ENCODE data around the gene HLA-B.
"Not testable (repeated sequence)": the region's sequence is repeated elsewhere in the genome, so short reads cannot be mapped to it uniquely, and the experiment has no call there.

The HLA-B gene
- long read RNA-seq, transcript HLA-B-249 (8 exons, 1,547 nt): major isoform, 3,027 of 3,158 reads
- long read RNA-seq, partial matches to known transcripts: 65 of 3,158 reads
- long read RNA-seq, other reads (novel, unspliced or antisense): 65 of 3,158 reads

DNA sequence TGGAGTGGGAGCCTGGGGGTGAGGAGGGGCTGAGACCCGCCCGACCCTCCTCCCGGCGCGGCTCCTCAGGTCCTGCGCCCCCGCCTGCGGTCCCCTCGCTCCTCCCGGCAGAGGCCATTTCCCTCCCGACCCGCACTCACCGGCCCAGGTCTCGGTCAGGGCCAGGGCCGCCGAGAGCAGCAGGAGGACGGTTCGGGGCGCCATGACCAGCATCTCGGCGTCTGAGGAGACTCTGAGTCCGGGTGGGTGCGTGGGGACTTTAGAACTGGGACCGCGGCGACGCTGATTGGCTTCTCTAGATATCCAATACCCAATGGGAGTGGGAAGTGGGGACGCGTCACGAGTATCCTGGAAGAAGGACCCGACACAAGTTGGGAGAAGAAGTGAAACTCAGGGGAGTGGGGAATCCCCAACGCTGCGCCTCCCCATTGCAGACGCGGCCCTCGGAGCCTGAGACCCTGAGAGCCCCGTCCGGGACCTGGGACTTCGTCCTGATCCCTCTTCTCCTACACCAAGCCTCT lies at the start of gene HLA-B:
Gene HLA-B (minus strand): TSS at position 234 of the 521 bp plus-strand sequence. CDS start 21 bp downstream, at position 213.
- Histone ChIP-seq H3K27me3 (ENCODE audit: insufficient read depth, poor library complexity, severe bottlenecking) (no peaks in the 10 kb centered on the region), H3K27ac (replicated peaks) (no peak within 1 kb of the TSS), H3K4me3 (replicated peaks; ENCODE audit: insufficient read depth, low read length) (peak within 1 kb of the TSS; percentile 62)
- peak; percentile 78 to 89 for DNase-seq (ENCODE audit: low read depth in 1 of 2, low spot score in 1 of 2)
- no peak for TF ChIP-seq POLR2AphosphoS5 (IDR thresholded peaks at IDR 0.05; ENCODE audit: low read depth)

DNA sequence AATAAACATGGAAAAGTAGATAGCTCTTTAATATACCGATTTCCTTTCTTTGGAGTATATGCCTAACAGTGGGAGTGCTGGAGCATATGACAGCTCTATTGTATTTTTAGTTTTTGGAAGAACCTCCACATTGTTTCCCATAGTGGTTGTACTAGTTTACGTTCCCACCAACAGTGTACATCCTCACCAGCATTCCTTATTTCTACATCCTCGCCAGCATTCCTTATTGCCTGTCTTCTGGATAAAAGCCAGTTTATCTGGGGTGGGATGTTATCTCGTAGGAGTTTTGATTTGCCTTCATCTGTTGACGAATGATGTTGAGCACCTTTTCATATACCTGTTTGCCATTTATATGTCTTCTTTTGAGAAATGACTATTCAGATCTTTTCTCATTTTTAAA lies 49.0 kb upstream of the HLA-B start:
- TF ChIP-seq GABPA (IDR thresholded peaks at IDR 0.05; ENCODE audit: low read depth) (no peak), SPI1 (IDR thresholded peaks at IDR 0.05; ENCODE audit: borderline replicate concordance, low read depth) (no peak), POLR2AphosphoS5 (IDR thresholded peaks at IDR 0.05; ENCODE audit: low read depth) (no peak)
- TF ChIP-seq, protein P1, sequence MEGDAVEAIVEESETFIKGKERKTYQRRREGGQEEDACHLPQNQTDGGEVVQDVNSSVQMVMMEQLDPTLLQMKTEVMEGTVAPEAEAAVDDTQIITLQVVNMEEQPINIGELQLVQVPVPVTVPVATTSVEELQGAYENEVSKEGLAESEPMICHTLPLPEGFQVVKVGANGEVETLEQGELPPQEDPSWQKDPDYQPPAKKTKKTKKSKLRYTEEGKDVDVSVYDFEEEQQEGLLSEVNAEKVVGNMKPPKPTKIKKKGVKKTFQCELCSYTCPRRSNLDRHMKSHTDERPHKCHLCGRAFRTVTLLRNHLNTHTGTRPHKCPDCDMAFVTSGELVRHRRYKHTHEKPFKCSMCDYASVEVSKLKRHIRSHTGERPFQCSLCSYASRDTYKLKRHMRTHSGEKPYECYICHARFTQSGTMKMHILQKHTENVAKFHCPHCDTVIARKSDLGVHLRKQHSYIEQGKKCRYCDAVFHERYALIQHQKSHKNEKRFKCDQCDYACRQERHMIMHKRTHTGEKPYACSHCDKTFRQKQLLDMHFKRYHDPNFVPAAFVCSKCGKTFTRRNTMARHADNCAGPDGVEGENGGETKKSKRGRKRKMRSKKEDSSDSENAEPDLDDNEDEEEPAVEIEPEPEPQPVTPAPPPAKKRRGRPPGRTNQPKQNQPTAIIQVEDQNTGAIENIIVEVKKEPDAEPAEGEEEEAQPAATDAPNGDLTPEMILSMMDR (IDR thresholded peaks at IDR 0.05; ENCODE audit: insufficient read depth, low read length): no peak
- TF ChIP-seq, protein P2, sequence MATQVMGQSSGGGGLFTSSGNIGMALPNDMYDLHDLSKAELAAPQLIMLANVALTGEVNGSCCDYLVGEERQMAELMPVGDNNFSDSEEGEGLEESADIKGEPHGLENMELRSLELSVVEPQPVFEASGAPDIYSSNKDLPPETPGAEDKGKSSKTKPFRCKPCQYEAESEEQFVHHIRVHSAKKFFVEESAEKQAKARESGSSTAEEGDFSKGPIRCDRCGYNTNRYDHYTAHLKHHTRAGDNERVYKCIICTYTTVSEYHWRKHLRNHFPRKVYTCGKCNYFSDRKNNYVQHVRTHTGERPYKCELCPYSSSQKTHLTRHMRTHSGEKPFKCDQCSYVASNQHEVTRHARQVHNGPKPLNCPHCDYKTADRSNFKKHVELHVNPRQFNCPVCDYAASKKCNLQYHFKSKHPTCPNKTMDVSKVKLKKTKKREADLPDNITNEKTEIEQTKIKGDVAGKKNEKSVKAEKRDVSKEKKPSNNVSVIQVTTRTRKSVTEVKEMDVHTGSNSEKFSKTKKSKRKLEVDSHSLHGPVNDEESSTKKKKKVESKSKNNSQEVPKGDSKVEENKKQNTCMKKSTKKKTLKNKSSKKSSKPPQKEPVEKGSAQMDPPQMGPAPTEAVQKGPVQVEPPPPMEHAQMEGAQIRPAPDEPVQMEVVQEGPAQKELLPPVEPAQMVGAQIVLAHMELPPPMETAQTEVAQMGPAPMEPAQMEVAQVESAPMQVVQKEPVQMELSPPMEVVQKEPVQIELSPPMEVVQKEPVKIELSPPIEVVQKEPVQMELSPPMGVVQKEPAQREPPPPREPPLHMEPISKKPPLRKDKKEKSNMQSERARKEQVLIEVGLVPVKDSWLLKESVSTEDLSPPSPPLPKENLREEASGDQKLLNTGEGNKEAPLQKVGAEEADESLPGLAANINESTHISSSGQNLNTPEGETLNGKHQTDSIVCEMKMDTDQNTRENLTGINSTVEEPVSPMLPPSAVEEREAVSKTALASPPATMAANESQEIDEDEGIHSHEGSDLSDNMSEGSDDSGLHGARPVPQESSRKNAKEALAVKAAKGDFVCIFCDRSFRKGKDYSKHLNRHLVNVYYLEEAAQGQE (IDR thresholded peaks at IDR 0.05; ENCODE audit: insufficient replicate concordance, low read depth): no peak
- DNase-seq (ENCODE audit: low read depth in 1 of 2, low spot score in 1 of 2): no peak
- Histone ChIP-seq H3K27ac (replicated peaks) (no peak overlapping the region), H3K27me3 (ENCODE audit: insufficient read depth, poor library complexity, severe bottlenecking) (no peaks in the 10 kb centered on the region), H3K4me3 (replicated peaks; ENCODE audit: insufficient read depth, low read length) (no peak overlapping the region)

DNA sequence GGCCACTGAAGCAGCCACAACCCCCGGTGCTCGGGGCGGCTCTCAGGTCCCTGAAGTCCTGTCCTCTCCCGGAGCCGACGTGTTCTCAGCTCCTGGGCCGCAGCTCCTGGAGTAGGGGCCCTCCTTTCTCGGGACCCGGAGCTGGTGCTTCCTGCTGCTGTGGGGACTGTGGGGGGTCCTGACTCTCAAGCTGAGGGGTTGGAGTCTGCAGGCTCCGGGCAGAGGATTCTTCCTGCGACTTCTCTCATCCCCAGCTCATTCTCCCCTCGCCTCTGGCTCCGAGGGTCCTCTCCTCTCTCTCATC lies 47.0 kb upstream of the HLA-B start:
- H3K4me3 ChIP-seq (replicated peaks; ENCODE audit: insufficient read depth, low read length); H3K27ac ChIP-seq (replicated peaks); DNase-seq (ENCODE audit: low read depth in 1 of 2, low spot score in 1 of 2); H3K27me3 ChIP-seq (ENCODE audit: insufficient read depth, poor library complexity, severe bottlenecking): not testable (repeated sequence)

DNA sequence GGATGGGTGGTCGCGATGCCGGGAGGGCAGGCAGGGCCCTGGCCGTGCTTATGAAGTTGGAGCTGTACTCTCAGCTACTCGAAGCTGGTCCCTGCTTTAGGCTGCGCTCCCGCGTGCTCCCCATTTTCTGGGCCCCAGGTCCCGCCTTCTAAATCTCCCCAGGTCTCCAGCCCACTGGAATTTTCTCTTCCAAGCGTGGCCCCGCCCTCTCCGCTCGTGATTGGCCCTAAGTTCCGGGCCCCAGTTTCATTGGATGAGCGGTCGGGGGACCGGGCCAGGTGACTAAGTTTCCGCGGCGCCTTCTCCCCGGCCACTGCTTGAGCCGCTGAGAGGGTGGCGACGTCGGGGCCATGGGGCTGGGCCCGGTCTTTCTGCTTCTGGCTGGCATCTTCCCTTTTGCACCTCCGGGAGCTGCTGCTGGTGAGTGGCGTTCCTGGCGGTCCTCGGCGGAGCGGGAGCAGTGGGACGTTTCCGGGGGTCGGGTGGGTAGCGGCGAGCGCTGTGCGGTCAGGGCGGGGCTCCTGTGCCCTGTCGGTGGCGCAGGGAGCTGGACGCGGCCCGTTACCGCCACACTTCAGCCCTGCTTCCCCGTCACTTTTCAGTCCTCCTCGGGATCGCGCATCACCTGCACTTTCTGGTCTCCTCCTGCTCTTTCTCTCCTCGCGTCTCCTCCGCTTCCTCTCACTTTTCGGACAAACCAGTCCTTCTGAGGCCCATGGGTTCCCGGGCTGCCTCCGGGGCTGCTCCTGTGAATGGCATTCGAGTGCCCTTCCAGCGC lies 46.5 kb upstream of the HLA-B start, which contains the start of gene MICA:
Gene MICA (plus strand): TSS at position 313 of the 778 bp plus-strand sequence. CDS start 38 bp downstream, at position 351.
- peak within 1 kb of the TSS; percentile 45 for H3K4me3 ChIP-seq (replicated peaks; ENCODE audit: insufficient read depth, low read length)
- no peaks in the 10 kb centered on the region for H3K27me3 ChIP-seq (ENCODE audit: insufficient read depth, poor library complexity, severe bottlenecking)
- no peak within 1 kb of the TSS; the same call in 1 of the 2 replicates for H3K27ac ChIP-seq (replicated peaks)
- TF ChIP-seq, protein P2 (IDR thresholded peaks at IDR 0.05; ENCODE audit: insufficient replicate concordance, low read depth): no peak
- TF ChIP-seq, protein P1 (IDR thresholded peaks at IDR 0.05; ENCODE audit: insufficient read depth, low read length): no peak
- TF ChIP-seq SPI1 (IDR thresholded peaks at IDR 0.05; ENCODE audit: borderline replicate concordance, low read depth): no peak
- TF ChIP-seq POLR2AphosphoS5 (IDR thresholded peaks at IDR 0.05; ENCODE audit: low read depth): no peak
- no peak for TF ChIP-seq GABPA (IDR thresholded peaks at IDR 0.05; ENCODE audit: low read depth)
- DNase-seq (ENCODE audit: low read depth in 1 of 2, low spot score in 1 of 2): peak; percentile 55 to 70
